GM21723 (cell line): ENCODE data around the gene SLC25A22.

Experiments used
- ATAC-seq: cut with Tn5 transposase; IDR thresholded peaks from one replicate; pipeline ENCODE4 v1.9.1; 2021; ENCODE audit warnings: mild to moderate bottlenecking, moderate library complexity; ENCODE audit not compliant: unreplicated experiment

SLC25A22 gene

GRCh38 chr11:834371-835316 lies 36.6 kb upstream of the SLC25A22 start:
- no peak for ATAC-seq

GRCh38 chr11:833849-834311 lies 35.8 kb upstream of the SLC25A22 start:
- ATAC-seq = no peak

- ATAC-seq = peak; percentile 27
These were observed 35.2 kb upstream of the SLC25A22 start for GRCh38 chr11:833114-833791.

GRCh38 chr11:832529-833113 lies 34.5 kb upstream of the SLC25A22 start, which contains the start of gene CD151:
TSS of gene CD151 (plus strand) at chr11:832952. CDS start at chr11:836070, 3,118 bp downstream.
- ATAC-seq = peak; percentile 42

DNA sequence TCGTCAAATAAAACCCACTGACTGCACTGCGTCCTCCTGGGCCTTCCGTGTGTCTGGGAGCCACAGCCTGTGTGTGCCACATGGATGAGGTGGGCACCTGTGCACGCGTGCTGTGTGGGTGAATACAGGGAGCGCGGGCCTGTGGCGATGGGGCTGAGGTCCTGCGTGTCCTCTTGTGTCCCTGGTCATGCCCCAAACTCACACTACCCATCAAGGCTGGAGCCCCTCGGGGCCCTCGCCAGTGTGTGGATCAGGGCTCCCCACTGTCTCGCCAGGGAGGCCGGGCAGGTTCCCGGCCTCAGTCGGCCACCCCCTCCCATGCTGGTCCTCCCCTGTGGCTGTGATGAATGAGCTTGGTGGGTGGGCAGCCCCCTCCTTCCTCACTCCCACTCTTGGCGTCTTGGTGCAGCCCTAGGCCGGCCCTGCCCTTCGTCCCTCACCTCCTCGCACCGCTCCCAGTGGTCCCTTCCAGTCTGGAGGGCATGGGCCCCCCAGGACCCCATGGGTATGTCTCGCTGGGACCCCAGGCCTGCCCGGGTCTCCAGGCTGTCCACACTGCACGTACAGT lies 34.0 kb upstream of the SLC25A22 start:
- no peak for ATAC-seq

DNA sequence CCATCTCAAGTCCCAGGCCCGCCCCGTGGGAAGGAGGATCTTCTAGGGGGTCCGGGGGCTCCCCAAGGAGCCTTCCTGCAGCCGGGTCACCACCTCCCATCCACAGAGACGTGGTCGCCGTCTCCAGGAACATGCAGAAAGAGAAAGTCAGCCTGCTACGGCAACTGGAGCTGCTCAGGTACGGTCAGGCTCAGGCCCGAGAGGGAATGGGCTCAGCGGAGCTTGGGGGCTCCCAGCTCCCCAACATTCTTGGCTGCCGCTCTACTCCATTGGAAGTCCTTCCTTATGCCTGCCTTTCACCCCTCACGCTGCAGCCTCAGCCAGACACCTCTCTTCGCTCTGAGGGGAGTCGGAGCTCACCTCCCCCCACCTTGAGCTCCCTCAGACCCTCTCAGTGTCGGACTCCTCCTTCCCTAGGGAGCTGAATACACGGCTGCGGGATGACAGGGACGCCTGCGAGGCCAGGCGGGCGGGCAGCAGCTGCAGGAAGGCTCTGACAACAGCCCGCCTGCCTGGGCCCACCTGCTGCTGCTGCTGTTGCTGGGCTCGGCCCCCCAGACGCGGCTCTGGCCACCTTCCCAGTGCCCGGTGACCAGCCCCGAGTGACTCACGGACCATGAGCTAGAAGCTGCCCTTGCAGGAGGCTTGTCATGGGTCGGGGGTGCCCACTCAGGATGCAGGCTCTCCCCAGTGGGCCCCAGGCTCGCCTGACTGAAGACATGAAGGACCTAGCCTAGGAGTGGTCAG lies 33.2 kb upstream of the SLC25A22 start:
- ATAC-seq = no peak

- no peak for ATAC-seq
These were observed 32.4 kb upstream of the SLC25A22 start for GRCh38 chr11:830295-831117.

DNA sequence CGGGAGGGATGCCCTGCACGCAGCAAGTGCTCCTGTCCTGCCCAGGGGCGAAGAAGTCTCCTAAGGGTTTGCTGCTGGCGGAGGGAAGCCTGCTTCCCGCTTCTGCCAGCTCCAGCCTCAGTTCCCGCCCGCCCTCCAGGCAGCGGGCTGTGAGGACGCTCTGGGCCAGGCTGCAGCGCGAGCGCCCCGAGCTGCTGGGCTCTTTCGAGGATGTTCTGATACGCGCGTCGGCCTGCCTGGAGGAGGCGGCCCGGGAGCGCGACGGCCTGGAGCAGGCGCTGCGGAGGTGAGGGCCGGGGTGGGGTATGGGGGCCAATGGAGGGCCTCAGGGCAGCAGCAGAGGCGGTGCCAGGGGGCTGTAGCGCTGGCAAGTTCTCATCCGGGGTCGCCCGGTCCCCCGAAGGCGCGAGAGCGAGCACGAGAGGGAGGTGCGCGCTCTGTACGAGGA lies 31.8 kb upstream of the SLC25A22 start:
- no peak for ATAC-seq

- no peak for ATAC-seq
These were observed 31.2 kb upstream of the SLC25A22 start for GRCh38 chr11:829176-829846.

GRCh38 chr11:828506-829175 lies 30.6 kb upstream of the SLC25A22 start:
- no peak for ATAC-seq

- no peak for ATAC-seq
These were observed 29.8 kb upstream of the SLC25A22 start, which contains the start of gene CRACR2B for GRCh38 chr11:827897-828192. TSS of gene CRACR2B (plus strand) at chr11:827919. CDS start at chr11:828608, 689 bp downstream.

- ATAC-seq = no peak
These were observed 29.2 kb upstream of the SLC25A22 start for GRCh38 chr11:827146-827896.

DNA sequence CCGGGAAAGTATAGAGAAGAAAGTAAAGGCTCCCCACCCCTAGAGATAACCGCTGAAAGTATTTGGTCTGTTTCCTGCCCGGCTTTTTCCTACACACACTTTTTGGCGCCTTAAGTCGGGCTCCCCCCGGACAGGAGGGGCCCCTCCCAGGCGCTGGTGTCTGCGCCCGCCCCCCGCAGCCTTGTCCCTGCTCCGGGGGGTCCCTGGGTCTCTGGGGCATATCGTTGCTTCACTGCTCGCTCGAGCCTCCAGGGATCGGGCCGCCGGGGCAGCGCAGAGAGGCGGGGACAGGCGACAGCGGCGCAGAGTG lies 28.7 kb upstream of the SLC25A22 start:
- no peak for ATAC-seq

DNA sequence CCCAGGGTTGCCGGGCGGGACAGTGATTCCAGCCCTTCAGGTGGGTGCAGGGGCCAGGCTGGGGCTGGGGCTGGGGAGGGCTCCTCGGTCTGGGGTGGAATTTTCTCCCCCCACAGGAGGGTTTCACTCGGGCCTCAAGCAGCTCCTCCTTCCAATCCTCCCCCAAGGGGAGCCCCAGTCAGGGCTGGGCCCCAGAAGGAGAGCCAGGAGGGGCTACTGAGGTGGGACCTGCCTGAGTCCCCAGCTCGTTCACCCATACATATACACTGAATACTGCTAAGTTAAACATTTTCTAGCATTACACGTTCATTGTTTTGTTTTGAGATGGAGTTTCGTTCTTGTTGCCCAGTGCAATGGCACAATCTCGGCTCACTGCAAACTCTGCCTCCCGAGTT lies 28.1 kb upstream of the SLC25A22 start:
- ATAC-seq = no peak

DNA sequence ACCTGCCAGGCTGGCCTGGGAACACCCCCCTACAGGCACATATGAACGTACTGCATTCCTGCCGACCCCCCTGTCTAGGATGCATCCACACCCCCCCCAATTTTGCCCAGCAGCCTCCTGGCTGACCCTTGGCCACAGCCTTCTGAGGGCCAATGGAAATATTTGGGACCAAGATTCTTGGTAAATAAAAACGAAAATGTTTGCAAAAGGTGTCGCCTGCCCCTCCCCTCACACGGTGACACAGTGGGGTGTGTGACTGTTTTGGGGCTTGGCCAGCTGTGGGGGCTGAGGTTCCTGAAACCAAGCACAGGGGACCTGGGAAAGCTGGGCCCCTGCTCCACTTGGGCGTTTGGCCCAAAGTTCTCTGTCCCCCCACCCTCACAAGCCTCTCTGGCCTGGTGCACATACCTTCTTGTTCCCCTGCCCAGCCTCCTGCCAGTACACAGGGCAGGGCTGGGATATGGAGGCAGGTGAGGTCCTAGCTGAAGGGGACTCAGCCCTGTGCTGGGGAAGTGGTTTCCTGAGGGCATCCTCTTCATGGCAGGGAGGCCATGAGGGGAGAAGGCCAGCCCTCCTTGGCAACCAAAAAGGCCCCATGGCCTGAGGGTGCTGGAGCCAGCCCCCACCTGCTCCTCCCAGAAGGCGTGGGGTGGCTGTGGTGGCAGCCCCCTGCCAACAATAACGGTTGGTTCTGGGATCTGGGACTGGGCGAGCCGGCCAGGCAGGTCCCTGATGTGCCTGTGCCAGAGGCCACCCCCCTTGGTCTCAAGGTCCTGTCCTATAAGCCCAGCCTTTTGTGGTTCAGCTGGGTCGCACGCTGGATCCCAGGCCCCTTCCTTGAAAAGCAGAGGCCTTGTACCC lies 27.5 kb upstream of the SLC25A22 start:
- ATAC-seq = no peak

DNA sequence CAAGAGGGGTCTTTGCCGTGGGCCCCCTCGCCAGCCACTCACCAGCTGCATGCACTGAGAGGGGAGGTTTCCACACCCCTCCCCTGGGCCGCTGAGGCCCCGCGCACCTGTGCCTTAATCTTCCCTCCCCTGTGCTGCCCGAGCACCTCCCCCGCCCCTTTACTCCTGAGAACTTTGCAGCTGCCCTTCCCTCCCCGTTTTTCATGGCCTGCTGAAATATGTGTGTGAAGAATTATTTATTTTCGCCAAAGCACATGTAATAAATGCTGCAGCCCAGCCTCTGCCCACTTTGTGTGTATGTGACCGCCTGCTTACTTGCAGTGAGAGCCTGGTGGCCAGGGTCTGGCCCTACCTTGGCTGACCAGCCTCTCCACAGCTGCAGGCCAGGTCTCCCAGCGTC lies 26.9 kb upstream of the SLC25A22 start:
- no peak for ATAC-seq

DNA sequence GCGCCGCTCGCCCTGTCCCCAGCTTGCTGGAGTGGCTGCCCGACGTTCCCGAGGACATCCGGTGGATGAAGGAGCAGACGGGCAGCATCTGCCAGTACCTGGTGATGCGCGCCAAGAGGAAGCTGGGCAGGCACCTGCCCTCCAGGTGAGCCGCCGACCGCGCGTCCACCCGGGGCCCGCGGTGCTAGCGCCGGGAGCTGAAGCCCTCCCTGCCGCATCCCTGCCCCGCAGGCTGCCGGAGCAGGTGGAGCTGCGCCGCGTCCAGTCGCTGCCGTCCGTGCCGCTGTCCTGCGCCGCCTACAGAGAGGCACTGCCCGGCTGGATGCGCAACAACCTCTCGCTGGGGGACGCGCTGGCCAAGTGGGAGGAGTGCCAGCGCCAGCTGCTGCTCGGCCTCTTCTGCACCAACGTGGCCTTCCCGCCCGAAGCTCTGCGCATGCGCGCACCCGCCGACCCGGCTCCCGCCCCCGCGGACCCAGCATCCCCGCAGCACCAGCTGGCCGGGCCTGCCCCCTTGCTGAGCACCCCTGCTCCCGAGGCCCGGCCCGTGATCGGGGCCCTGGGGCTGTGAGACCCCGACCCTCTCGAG lies 26.3 kb upstream of the SLC25A22 start:
- no peak for ATAC-seq
